HepG2 (cell line): ENCODE results near the gene TLX1.

ENCODE experiments used
- POLR2AphosphoS5 ChIP-seq: IDR thresholded peaks from 2 replicates; pipeline ENCODE4 v1.6.1; 2012; ENCODE audit warnings: low read depth, low read length
- TCF12 ChIP-seq, 2 experiments: fragments of 450-650 bp in 1 of 2; sonication (generic) in 1 of 2; formaldehyde crosslinking in 1 of 2; IDR thresholded peaks; 2 replicates each; pipeline versions ENCODE4 v1.6.1 to v1.8.0; 2017 to 2022; ENCODE audit warnings: antibody characterized with exemption in 1 of 2, mild to moderate bottlenecking in 1 of 2, missing genetic modification reagents in 1 of 2, moderate library complexity in 1 of 2
- ZNF232 ChIP-seq: sonication (generic); formaldehyde crosslinking; IDR thresholded peaks from 2 replicates; pipeline ENCODE4 v1.4.0; 2020; ENCODE audit warnings: missing genetic modification reagents, borderline replicate concordance
- ZNF782 ChIP-seq: sonication (generic); formaldehyde crosslinking; IDR thresholded peaks from 2 replicates; pipeline ENCODE4 v1.4.0; 2020; ENCODE audit warnings: missing genetic modification reagents, mild to moderate bottlenecking, borderline replicate concordance
- TF ChIP-seq, protein P1 (sequence below): sonication (generic); formaldehyde crosslinking; IDR thresholded peaks from 2 replicates; pipeline ENCODE4 v1.5.0; 2020; ENCODE audit warnings: mild to moderate bottlenecking, missing genetic modification reagents, moderate library complexity
- TF ChIP-seq, protein P2 (sequence below): sonication (generic); formaldehyde crosslinking; IDR thresholded peaks from 2 replicates; pipeline ENCODE4 v1.5.0; 2020; ENCODE audit warnings: mild to moderate bottlenecking, missing genetic modification reagents, borderline replicate concordance

DNA sequence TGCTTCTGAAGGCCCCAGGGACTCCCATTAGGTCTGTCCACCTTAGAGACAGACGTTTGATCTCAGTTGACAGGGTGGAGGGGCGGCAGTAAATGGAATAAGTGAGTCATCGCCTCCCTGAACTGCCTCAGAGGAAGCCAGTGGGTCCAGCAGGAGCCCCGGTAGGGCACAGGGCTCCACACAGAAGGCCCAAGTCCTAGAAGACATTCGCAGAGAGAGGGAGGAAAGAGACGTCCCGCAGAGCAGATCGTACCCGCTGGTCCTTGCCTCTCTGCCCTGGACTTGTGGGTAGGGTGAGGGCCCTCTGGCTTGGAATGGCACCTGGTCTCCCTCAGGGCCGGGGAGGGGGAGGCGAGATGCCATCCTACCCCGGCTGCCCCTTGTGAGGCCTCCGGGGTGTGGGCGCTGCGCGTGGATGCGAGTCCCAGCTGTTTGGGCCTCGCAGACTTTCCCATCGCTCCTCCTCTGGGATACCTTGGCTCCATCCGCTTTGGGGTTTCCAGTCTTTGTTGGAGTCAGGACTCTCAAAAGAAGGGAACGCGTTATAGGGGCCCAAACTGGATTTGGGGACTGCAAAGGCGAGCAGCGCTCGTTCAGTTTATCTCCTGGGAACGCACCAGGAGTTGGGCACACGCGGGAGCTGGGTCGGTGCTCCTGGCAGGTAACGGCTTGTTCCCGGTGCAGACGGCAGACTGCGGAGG, 5.1 kb downstream of the TLX1 start:
- TF ChIP-seq ZNF232 (CRISPR knock-in tag) (no peak), ZNF782 (CRISPR knock-in tag) (no peak), TCF12 (IDR thresholded peaks at IDR 0.05) (no peak), TCF12 (CRISPR knock-in tag; IDR thresholded peaks at IDR 0.05) (no peak), POLR2AphosphoS5 (no peak)
- TF ChIP-seq, protein P1, sequence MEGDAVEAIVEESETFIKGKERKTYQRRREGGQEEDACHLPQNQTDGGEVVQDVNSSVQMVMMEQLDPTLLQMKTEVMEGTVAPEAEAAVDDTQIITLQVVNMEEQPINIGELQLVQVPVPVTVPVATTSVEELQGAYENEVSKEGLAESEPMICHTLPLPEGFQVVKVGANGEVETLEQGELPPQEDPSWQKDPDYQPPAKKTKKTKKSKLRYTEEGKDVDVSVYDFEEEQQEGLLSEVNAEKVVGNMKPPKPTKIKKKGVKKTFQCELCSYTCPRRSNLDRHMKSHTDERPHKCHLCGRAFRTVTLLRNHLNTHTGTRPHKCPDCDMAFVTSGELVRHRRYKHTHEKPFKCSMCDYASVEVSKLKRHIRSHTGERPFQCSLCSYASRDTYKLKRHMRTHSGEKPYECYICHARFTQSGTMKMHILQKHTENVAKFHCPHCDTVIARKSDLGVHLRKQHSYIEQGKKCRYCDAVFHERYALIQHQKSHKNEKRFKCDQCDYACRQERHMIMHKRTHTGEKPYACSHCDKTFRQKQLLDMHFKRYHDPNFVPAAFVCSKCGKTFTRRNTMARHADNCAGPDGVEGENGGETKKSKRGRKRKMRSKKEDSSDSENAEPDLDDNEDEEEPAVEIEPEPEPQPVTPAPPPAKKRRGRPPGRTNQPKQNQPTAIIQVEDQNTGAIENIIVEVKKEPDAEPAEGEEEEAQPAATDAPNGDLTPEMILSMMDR (CRISPR knock-in tag), result no peak
- TF ChIP-seq, protein P2, sequence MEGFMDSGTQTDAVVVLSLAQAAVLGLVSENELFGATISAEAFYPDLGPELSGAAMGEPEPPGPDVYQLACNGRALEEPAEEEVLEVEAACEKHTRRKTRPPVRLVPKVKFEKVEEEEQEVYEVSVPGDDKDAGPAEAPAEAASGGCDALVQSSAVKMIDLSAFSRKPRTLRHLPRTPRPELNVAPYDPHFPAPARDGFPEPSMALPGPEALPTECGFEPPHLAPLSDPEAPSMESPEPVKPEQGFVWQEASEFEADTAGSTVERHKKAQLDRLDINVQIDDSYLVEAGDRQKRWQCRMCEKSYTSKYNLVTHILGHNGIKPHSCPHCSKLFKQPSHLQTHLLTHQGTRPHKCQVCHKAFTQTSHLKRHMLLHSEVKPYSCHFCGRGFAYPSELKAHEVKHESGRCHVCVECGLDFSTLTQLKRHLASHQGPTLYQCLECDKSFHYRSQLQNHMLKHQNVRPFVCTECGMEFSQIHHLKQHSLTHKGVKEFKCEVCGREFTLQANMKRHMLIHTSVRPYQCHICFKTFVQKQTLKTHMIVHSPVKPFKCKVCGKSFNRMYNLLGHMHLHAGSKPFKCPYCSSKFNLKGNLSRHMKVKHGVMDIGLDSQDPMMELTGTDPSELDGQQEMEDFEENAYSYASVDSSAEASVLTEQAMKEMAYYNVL (CRISPR knock-in tag), result no peak
